ENCODE measurements around the gene CALHM1. TPM values are rescaled to one million over a fixed set of nuclear protein-coding genes. Genes with fewer than 3 reads are reported as not detected.
A peak's percentile ranks its signal among the peaks of the same experiment; 100 is the strongest.

The CALHM1 gene
- total RNA-seq, 4 donors from 2014 or later = not detected

- H3K36me3 ChIP-seq = peaks cover 0 to 26% (median 0%) of the 10 kb centered on the region in 3 donors
- H3K4me3 ChIP-seq = peak overlapping the region; percentile 59 to 90 (median 82)
- no peak for DNase-seq (ENCODE audit: low spot score in 2 of 2)
- 27 to 28% methylated on average over 25 to 26 of the region's 27 CpGs for WGBS, 2 donors
- TF ChIP-seq, protein P1, sequence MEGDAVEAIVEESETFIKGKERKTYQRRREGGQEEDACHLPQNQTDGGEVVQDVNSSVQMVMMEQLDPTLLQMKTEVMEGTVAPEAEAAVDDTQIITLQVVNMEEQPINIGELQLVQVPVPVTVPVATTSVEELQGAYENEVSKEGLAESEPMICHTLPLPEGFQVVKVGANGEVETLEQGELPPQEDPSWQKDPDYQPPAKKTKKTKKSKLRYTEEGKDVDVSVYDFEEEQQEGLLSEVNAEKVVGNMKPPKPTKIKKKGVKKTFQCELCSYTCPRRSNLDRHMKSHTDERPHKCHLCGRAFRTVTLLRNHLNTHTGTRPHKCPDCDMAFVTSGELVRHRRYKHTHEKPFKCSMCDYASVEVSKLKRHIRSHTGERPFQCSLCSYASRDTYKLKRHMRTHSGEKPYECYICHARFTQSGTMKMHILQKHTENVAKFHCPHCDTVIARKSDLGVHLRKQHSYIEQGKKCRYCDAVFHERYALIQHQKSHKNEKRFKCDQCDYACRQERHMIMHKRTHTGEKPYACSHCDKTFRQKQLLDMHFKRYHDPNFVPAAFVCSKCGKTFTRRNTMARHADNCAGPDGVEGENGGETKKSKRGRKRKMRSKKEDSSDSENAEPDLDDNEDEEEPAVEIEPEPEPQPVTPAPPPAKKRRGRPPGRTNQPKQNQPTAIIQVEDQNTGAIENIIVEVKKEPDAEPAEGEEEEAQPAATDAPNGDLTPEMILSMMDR (IDR thresholded peaks at IDR 0.05) = no peak
- no peak for TF ChIP-seq EP300 (IDR thresholded peaks at IDR 0.05)
- TF ChIP-seq POLR2A (IDR thresholded peaks at IDR 0.05) = no peak
- no peaks in the 10 kb centered on the region for H3K9me3 ChIP-seq
- H3K27ac ChIP-seq = peak overlapping the region; percentile 59 to 93 (median 87)
- no peaks in the 10 kb centered on the region for H3K27me3 ChIP-seq
- H3K4me1 ChIP-seq = peaks cover 0 to 43% (median 30%) of the 10 kb centered on the region in 4 donors
Observed at GRCh38 chr10:103452506-103453230, 6.0 kb downstream of the CALHM1 start.

- H3K27me3 ChIP-seq = no peaks in the 10 kb centered on the region
- no peaks in the 10 kb centered on the region for H3K9me3 ChIP-seq
- H3K27ac ChIP-seq = peak within 1 kb of the TSS; percentile 59 to 93 (median 87)
- H3K4me3 ChIP-seq = peak within 1 kb of the TSS; percentile 59 to 90 (median 82)
- 0 to 1% methylated on average over 27 to 30 of the region's 32 CpGs for WGBS, 2 donors
- H3K4me1 ChIP-seq = peaks cover 0 to 50% (median 34%) of the 10 kb centered on the region in 4 donors
- TF ChIP-seq EP300 (IDR thresholded peaks at IDR 0.05) (peak in 1 of 2 donors; percentile 70), POLR2A (IDR thresholded peaks at IDR 0.05) (peak in 1 of 2 donors; percentile 46)
- TF ChIP-seq, protein P1 (IDR thresholded peaks at IDR 0.05) = no peak
- peak; percentile 51 to 68 for DNase-seq (ENCODE audit: low spot score in 2 of 2)
- peaks cover 0 to 33% (median 6%) of the 10 kb centered on the region in 3 donors for H3K36me3 ChIP-seq
Observed at GRCh38 chr10:103451831-103452505, 6.7 kb downstream of the CALHM1 start, which contains the start of gene CALHM2. Gene CALHM2 (minus strand): TSS chr10:103452370. CDS start chr10:103449941, 2,429 bp downstream.

- WGBS, 2 donors = 2 to 6% methylated on average over 14 of the region's 14 CpGs
- DNase-seq (ENCODE audit: low spot score in 2 of 2) = peak; percentile 52 to 57
- Histone ChIP-seq H3K27me3 (no peaks in the 10 kb centered on the region), H3K27ac (peak overlapping the region; percentile 59 to 93 (median 87)), H3K4me3 (peak overlapping the region; percentile 59 to 90 (median 82)), H3K4me1 (peaks cover 0 to 58% (median 41%) of the 10 kb centered on the region in 4 donors), H3K36me3 (peaks cover 0 to 40% (median 8%) of the 10 kb centered on the region in 3 donors), H3K9me3 (no peaks in the 10 kb centered on the region)
- TF ChIP-seq, protein P1 (IDR thresholded peaks at IDR 0.05) = no peak
- TF ChIP-seq POLR2A (IDR thresholded peaks at IDR 0.05) = peak in 1 of 2 donors; percentile 25
- TF ChIP-seq EP300 (IDR thresholded peaks at IDR 0.05) = peak in 1 of 2 donors; percentile 67
Observed at GRCh38 chr10:103451091-103451813, 7.4 kb downstream of the CALHM1 start.

DNA sequence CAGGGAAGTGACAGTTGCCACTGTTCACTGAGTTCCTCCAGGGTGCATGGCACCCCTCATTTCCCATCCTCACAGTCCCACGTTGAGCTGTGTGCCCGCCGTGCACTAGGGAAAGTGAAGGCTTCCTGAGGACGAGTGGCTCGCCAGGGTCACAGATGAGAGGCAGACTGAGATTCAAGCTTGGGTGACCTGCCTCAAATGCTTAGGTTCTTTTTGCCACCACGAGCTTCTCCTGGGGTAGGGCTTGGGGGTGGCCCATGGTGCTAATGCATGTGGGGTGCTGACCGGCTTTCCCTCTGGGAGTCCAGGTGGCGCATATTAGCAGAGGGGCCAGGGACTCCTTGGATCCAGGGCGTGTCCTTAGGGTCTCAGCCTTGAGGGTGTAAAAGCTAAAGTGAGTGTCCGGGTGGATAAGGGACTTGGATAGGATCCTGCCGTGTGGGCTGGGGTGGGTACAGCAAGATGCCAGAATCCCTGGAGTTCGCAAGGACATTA, 8.5 kb downstream of the CALHM1 start:
- Histone ChIP-seq H3K27me3 (no peaks in the 10 kb centered on the region), H3K4me3 (peak overlapping the region; percentile 59 to 90 (median 82)), H3K27ac (peak overlapping the region; percentile 59 to 93 (median 87)), H3K9me3 (no peaks in the 10 kb centered on the region), H3K4me1 (peaks cover 0 to 68% (median 44%) of the 10 kb centered on the region in 4 donors), H3K36me3 (peaks cover 0 to 50% (median 8%) of the 10 kb centered on the region in 3 donors)
- DNase-seq (ENCODE audit: low spot score in 2 of 2) = no peak
- WGBS, 2 donors = 79 to 89% methylated on average over 12 of the region's 12 CpGs
- no peak for TF ChIP-seq POLR2A (IDR thresholded peaks at IDR 0.05)
- TF ChIP-seq EP300 (IDR thresholded peaks at IDR 0.05) = no peak
- TF ChIP-seq, protein P1 (IDR thresholded peaks at IDR 0.05) = no peak
